ENCODE data around the gene TUBA1C.
A peak's percentile ranks its signal among the peaks of the same experiment; 100 is the strongest.

The TUBA1C gene

DNA sequence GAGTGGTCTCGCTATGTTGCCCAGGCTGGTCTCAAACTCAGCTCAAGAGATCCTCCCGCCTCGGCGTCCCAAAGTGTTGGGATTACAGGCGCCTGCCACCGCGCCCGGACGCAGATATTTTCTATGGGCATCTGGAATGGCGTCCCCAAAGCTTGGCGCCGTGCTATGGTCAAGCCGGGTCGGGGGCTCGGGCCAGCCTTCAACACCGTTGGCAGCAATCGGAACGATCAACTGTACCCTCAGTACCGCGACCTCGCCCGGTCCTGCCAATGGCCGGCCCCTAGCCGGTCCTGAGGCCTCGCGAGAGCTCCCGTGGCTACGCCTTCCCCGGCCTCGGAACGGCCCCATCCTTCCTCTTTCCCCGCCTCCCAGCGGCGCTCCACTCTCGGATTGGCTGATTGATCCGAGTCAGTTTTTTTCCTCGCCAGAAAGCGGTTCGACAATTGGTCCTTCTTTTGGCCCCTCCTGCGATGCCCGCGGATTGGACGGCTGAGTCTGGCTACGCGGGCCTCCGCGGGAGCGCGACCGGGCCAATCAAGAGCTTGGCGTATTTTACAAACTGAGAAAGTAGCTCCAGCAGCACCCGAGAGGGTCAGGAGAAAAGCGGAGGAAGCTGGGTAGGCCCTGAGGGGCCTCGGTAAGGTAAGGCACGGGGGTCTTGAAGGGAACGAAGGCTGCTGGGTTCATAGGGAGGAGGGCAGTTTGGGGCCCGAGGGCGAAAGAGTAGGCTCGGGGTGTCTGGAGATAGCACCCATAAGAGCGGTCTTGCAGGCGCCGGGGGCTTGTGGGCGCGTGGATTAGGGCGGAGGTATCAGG, 58.0 kb downstream of the TUBA1C start, which contains the start of gene TROAP:
Gene TROAP (plus strand): TSS at position 548 of the 816 bp plus-strand sequence. CDS start 354 bp downstream, outside the sequence.
- peaks cover 0 to 4% (median 0%) of the 10 kb centered on the region in 5 experiments for H3K27me3 ChIP-seq (replicated peaks in 2 of 5; ENCODE audit: control insufficient read depth in 4 of 5, insufficient read depth in 5 of 5, low read length in 4 of 5)
- CTCF ChIA-PET = interaction anchor here (0.7 to 2.9 kb wide), 11 partner anchors 8 to 301 kb away, joined by 3 to 18 read pairs (median 4); partner anchors contain the start of genes C1QL4 and PRPF40B

DNA sequence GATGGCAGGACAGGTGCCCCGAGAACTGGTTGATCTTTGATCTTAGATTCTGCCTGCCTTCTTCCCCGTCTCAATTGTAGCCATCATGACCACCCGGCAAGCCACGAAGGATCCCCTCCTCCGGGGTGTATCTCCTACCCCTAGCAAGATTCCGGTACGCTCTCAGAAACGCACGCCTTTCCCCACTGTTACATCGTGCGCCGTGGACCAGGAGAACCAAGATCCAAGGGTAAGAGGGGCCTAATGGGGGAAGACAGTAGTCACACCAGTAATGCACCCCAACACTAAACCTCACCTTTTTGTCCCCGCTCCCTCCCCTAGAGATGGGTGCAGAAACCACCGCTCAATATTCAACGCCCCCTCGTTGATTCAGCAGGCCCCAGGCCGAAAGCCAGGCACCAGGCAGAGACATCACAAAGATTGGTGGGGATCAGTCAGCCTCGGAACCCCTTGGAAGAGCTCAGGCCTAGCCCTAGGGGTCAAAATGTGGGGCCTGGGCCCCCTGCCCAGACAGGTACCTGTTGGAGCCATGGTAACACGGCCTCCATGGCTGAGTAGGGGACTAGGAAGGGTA, 58.7 kb downstream of the TUBA1C start:
- ChIA-PET CTCF (interaction anchor here (1.0 to 2.9 kb wide), 6 partner anchors 8 to 300 kb away, joined by 3 to 18 read pairs (median 6); partner anchors contain the start of genes C1QL4 and PRPF40B), POLR2A (no interaction called here)
- Histone ChIP-seq H3K27ac (ENCODE audit: insufficient read depth in 1 of 2, low read depth in 1 of 2, low read length in 2 of 2, poor library complexity in 1 of 2, severe bottlenecking in 2 of 2) (peak overlapping the region in 1 of 2 experiments; percentile 76), H3K36me3 (ENCODE audit: control insufficient read depth in 4 of 4, insufficient read depth in 4 of 4, low read length in 3 of 4) (peaks cover 4 to 23% (median 11%) of the 10 kb centered on the region in 4 experiments), H3K27me3 (replicated peaks in 2 of 5; ENCODE audit: control insufficient read depth in 4 of 5, insufficient read depth in 5 of 5, low read length in 4 of 5) (peaks cover 0 to 4% (median 0%) of the 10 kb centered on the region in 5 experiments), H3K4me3 (ENCODE audit: control insufficient read depth in 1 of 7, extremely low read depth in 1 of 7, insufficient read depth in 4 of 7, low read depth in 2 of 7, low read length in 6 of 7) (peak overlapping the region; percentile 63 to 92 (median 83)), H3K4me1 (ENCODE audit: control extremely low read depth in 1 of 4, control insufficient read depth in 4 of 4, insufficient read depth in 4 of 4, low read length in 3 of 4) (peaks cover 5 to 20% (median 17%) of the 10 kb centered on the region in 4 experiments), H3K9me3 (ENCODE audit: control extremely low read depth in 1 of 5, control insufficient read depth in 4 of 5, insufficient read depth in 2 of 5, low read depth in 1 of 5, low read length in 4 of 5) (no peaks in the 10 kb centered on the region)
- 23% methylated on average over 14 of the region's 19 CpGs for WGBS (ENCODE audit: insufficient coverage)
- DNase-seq = no peak

More for the DNA sequence above, 58.0 kb downstream of the TUBA1C start, which contains the start of gene TROAP:
- H3K27ac ChIP-seq (ENCODE audit: insufficient read depth in 1 of 2, low read depth in 1 of 2, low read length in 2 of 2, poor library complexity in 1 of 2, severe bottlenecking in 2 of 2) = peak within 1 kb of the TSS in 1 of 2 experiments; percentile 79
- WGBS (ENCODE audit: insufficient coverage) = 0% methylated on average over 62 of the region's 65 CpGs
- peaks cover 5 to 20% (median 17%) of the 10 kb centered on the region in 4 experiments for H3K4me1 ChIP-seq (ENCODE audit: control extremely low read depth in 1 of 4, control insufficient read depth in 4 of 4, insufficient read depth in 4 of 4, low read length in 3 of 4)
- POLR2A ChIA-PET = no interaction called here
- no peaks in the 10 kb centered on the region for H3K9me3 ChIP-seq (ENCODE audit: control extremely low read depth in 1 of 5, control insufficient read depth in 4 of 5, insufficient read depth in 2 of 5, low read depth in 1 of 5, low read length in 4 of 5)
- peaks cover 4 to 23% (median 9%) of the 10 kb centered on the region in 4 experiments for H3K36me3 ChIP-seq (ENCODE audit: control insufficient read depth in 4 of 4, insufficient read depth in 4 of 4, low read length in 3 of 4)
- peak within 1 kb of the TSS; percentile 63 to 92 (median 83) for H3K4me3 ChIP-seq (ENCODE audit: control insufficient read depth in 1 of 7, extremely low read depth in 1 of 7, insufficient read depth in 4 of 7, low read depth in 2 of 7, low read length in 6 of 7)
- DNase-seq = peak; percentile 98 to 99 (median 98)

All from common myeloid progenitor, CD34-positive (primary cell).